Activated CD8-positive, alpha-beta memory T cell treated with anti-CD3 and anti-CD28 coated beads, Interleukin-2, amount 50 U/mL, for 1 hour (primary cell): ENCODE measurements around the gene KLC1.
"Not testable (repeated sequence)": the region's sequence is repeated elsewhere in the genome, so short reads cannot be mapped to it uniquely, and the experiment has no call there.

Experiments
- DNase-seq: peaks from one replicate; pipeline ENCODE4 v3.0.0-alpha.2; 2020; ENCODE audit errors: extremely low read depth

KLC1 gene

GRCh38 chr14:103691655-103692054, 62.6 kb downstream of the KLC1 start:
- not testable (repeated sequence) for DNase-seq

GRCh38 chr14:103692159-103692558, 63.1 kb downstream of the KLC1 start:
- no peak for DNase-seq

DNA sequence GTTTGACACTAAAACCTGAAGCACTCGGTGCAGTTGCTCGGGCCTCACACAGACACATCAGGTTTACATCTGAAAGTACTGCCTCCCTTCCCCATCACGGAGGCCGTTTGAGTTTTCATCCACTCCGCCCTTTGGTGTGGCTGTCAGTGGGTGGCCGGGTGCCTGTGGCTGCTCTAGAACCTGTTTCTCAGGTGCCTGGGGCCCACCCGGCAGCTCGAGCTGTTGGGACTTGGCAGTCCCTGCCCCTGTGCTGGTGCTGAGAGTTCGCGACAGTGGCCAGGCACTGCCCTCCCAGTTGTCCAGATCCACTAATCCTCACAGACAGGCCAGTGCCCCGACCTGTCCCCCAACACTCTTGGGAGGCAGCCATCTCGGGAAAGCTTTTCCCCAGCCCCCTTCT, 63.9 kb downstream of the KLC1 start:
- DNase-seq: no peak

GRCh38 chr14:103693515-103693914, 64.5 kb downstream of the KLC1 start:
- no peak for DNase-seq

GRCh38 chr14:103694572-103695026, 65.6 kb downstream of the KLC1 start:
- DNase-seq: no peak

DNA sequence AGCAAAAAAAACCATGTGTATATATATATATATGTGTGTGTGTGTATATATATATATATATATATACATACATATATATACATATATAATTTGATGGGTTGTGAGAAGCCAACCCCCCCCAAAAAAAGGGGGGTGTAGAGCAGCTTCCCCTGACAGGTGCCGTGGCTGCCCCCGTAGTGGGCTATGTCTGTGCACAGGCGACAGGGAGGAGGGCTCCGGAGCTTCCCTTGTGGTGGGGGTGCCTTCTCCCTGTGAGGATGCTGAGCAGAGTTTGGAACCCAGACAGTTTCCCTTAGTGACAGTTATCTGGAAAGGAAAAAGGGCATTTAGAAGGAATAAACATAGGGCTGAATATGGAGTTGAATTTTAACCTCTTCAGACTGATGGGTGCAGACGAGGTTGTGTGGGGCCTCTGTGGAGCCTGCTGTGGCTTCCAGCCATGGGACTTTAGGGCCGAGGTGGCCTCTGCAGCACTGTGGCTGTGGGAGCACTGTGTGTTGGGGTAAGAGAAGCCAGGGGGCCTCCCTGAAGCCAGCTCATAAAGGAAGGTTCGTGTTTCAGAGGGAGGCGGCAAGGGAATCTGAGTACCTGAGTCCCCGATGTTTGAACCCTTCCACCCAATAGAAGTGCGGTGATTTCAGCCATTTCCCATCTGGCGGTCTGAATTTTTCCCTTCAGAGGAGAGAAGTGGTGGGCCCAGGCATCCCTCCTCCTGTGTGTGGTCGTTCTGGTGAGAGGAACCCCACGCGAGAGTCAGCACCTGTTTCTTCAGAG, 66.5 kb downstream of the KLC1 start:
- no peak for DNase-seq

DNA sequence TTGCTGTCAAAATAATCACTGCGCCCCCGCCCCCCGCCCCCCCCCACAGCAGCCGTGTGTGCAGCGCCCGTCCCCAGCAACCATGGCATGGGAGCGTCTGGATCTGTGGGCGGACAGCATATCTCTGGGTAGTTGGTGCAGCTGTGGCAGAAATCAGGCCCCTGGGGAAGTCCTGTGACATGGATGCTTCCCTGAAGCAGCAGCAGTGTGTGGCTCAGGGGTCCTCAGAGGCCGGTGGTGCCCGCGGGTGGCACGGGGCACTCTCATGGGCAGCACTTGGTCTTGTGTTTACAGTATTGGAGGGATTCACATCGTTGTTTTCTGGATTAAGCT, 67.0 kb downstream of the KLC1 start:
- DNase-seq: no peak

DNA sequence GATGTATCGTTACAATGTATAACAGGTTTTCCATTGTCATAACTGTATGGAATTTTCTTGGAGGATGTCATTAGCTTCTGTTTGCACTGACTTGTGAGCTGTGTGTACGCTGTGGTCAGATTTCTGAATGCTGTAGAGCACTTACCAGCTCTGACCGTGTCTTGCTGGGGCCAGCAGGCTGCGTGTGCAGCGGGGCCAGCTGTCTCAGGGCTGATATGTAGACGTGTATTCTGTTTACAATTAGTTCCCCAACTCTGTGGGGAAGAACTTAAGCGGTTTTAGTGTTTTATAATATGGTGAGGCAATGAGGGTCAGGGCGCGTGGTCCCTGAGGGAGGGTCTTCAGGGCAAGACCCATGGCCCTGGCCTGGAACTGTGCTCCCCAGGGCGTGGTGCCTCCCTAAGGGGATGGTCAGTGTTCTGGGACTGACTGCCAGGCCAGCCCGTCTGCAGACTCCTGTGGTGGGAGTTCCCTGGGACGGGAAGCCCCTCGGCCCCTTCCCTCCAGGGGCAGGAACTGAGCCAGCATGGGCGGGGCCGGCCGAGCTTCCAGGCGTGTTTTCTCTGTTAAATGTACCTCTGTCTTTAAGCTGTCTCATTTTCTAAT, 67.6 kb downstream of the KLC1 start:
- DNase-seq: no peak

GRCh38 chr14:103697206-103697602, 68.2 kb downstream of the KLC1 start:
- no peak for DNase-seq

DNA sequence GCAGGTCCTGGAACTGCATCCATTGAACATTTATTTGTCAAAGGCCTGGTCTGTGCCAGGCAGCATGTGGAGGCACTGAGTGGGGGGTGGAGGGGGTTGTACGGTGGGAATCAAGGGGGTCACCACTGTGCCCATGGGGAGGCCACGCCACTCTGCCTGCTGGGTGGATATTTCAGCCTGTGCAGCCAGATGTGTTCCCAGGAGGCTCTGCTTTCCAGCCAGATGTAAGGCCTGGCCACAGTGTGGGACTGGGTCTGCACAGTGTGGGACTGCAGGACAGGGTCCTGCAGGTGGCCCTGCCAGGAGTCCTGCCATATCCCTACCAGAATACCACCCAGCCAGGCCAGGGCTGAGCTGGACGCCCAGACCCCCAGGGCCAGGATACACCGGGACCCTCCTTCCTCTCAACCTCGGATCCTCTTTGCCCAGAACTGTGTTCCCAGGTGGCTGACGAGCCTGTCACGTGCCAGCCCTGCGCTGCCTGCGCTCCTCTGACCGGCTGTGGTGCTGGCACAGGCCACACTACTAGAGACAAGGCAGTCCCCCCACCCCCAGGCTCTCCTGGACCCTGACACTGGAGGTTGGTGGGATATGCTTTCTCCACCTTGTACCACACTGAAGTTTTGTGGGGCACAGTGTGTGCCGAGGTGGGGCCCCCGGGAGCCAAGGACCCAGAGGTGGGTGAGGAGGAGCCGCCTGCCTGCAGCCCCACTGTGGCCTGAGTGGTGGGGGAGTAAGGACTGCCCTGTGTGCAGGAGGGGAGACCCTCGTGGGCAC, 68.8 kb downstream of the KLC1 start:
- no peak for DNase-seq

GRCh38 chr14:103698380-103699260, 69.6 kb downstream of the KLC1 start:
- DNase-seq: no peak

DNA sequence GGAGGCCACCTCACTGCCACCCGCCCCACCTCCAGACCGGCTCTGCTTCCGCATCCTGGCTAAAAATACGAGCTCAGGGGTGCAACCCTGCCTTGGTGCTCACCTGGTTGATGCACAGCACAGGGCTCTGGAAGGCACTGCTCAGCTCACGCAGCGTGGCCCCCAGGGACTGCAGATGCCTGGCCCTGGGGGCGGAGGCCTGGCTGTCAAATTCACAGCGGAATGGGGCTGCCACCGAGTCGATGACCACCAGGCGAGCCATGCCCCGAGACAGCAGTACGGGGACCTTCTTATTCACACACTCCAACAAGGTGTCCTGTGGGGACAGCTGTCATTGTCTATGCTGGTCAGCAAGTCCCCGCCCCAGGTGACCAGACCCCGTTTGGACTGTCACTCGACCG, 70.2 kb downstream of the KLC1 start:
- no peak for DNase-seq

GRCh38 chr14:103699901-103700752, 71.1 kb downstream of the KLC1 start:
- DNase-seq: no peak

- DNase-seq: no peak
These were observed 71.9 kb downstream of the KLC1 start for GRCh38 chr14:103700753-103701490.

DNA sequence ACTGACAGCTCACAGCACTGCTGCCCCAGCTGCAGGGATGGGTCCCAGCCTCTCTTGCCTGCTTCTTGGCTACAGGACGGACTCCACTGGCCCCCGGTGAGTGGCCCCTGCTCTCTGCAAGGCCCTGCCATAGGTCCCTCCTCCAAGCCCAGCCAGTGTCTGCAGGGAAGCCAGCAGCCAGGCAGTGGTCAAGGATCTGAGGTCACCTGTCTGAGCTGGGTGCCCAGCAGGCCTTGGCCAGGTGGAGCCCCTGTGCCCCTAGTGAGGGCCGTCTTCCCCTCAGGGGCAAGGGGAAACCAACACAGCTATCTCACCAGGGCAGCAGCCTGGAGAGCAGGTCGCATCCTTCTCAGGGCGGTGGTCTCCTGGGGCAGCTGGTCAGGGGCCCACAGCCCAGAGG, 73.1 kb downstream of the KLC1 start:
- DNase-seq: no peak

- no peak for DNase-seq
These were observed 73.8 kb downstream of the KLC1 start for GRCh38 chr14:103702497-103703432.

DNA sequence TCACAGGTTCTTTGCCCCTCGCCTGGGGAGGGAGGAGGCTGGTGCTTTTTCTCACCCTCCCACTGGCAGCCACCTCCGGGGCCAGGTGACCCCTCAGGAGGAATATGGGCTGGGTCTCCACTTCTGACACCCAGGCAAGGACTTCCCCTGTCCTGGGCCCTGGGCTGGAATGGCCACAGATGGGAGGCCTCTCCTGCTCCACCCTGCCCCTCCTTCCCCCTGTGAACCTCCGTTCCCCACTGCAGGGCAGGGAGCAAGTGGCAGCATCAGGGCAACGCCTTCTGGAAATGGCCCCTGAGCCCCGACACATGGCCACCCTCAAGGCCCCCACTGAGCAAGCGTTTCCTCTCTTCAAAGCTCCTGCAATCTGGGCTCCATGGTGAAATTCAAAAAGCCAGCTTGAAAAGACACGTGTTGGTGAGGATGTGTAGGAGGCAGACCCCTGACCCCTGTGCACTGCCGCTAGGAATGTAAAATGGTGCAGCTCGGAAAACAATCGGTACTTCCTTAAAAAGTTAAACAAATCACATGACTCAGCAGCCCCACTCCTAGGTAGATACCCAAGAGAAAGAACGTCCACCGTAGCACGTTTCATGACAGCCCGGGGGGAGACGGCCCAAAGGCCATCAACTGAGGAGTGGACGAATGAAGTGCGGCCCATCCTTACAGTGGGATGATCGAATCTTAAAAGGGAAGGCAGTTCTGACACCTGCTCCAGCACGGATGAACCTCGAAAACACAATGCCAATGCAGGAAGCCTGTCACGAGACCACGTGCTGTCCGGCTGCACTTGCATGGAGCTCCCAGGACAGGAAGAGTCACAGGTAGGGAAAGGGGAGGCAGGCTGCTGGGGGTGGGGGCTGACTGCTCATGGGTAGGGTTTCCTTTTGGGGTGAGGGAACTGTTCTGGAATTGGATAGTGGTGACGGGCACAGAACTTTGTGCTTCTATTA, 74.7 kb downstream of the KLC1 start:
- DNase-seq: no peak

DNA sequence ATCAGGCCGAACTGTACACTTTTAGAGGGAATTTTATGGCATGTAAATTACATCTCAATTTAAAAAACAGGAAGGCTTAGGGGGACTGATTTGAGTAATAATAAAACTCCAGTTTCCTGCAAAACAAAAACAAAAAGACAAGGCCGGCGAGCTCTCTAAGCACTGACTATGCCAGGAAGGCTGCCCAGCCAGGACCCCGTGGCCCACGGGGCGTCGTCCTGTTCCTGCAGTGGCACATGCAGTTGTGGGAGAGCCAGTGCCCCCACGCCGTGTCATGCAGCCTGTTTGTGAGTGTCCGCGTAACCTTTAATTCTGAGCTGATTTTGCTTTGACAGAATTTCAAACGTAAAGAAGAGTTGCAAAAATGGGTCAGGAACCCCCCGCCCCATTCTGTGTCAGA, 75.7 kb downstream of the KLC1 start:
- no peak for DNase-seq
